MM.1S (cell line): ENCODE results near the gene SAFB2.

Experiments
- CTCF ChIP-seq: fragments of 300-600 bp; sonication (generic); IDR thresholded peaks from 2 replicates; pipeline ENCODE4 v1.5.1; 2016; ENCODE audit warnings: antibody characterized with exemption, low read length, mixed read lengths
- EZH2 ChIP-seq: fragments of 300-600 bp; sonication (generic); optimal IDR thresholded peaks from 2 replicates; pipeline ENCODE3; 2017; ENCODE audit warnings: low read depth, mild to moderate bottlenecking, antibody characterized with exemption, low read length, mixed read lengths
- EZH2phosphoT487 ChIP-seq: fragments of 300-600 bp; sonication (generic); IDR thresholded peaks from 2 replicates; pipeline ENCODE4 v1.6.1; 2018; ENCODE audit warnings: antibody characterized with exemption, low read length

DNA sequence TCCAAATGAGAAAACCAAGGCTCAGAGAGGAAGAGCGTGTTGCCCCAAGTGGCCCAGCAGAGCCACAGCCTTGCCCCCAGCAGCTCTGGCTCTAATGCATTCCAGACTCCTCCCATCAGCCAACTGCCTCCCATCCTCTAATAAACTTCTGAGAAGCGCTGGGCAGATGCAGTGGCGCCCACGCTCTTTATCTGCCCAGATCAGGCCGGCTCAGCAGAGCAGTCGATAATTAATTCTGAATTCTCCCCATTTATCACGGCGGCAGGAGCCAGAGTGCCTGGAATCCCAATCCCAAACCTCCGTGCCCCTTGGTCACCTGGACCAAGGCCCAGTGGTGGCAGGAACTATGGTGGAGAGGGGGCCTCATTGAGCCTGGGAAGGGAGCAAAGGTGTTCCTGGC is 68.7 kb downstream of the SAFB2 start:
- no peak for TF ChIP-seq EZH2
- TF ChIP-seq CTCF: no peak
- TF ChIP-seq EZH2phosphoT487: no peak
